ENCODE measurements around the gene ARHGEF10L. TPM values are rescaled to one million over a fixed set of nuclear protein-coding genes. Genes with fewer than 3 reads are reported as not detected.

The ARHGEF10L gene
- total RNA-seq, 1 donor from 2014 or later: 27.8 TPM

- H3K4me3 ChIP-seq (ENCODE audit: low read depth, low read length): no peak overlapping the region
- TF ChIP-seq CTCF (conservative IDR thresholded peaks at IDR 0.05; ENCODE audit: low read depth, low read length): no peak
- DNase-seq (ENCODE audit: low read depth): no peak
Measured at GRCh38 chr1:17674726-17675500, 135.4 kb downstream of the ARHGEF10L start.

DNA sequence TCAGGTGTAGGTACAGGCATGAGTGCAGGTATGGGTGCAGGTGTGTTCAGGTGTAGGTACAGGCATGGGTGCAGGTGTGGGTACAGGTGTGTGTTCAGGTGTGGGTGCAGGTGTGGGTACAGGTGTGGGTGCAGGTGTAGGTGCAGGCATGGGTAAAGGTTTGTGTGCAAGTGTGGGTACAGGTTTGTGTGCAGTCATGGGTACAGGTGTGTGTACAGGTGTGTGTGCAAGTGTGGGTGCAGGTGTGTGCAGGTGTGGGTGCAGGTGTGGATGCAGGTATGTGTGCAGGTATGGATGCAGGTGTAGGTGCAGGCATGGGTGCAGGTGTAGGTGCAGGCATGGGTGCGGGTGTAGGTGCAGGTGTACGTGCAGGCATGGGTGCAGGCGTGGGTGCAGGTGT lies 136.2 kb downstream of the ARHGEF10L start:
- DNase-seq (ENCODE audit: low read depth): no peak
- no peak overlapping the region for H3K4me3 ChIP-seq (ENCODE audit: low read depth, low read length)
- TF ChIP-seq CTCF (conservative IDR thresholded peaks at IDR 0.05; ENCODE audit: low read depth, low read length): no peak

GRCh38 chr1:17676387-17677060 lies 137.0 kb downstream of the ARHGEF10L start:
- no peak for DNase-seq (ENCODE audit: low read depth)
- TF ChIP-seq CTCF (conservative IDR thresholded peaks at IDR 0.05; ENCODE audit: low read depth, low read length): no peak
- no peak overlapping the region for H3K4me3 ChIP-seq (ENCODE audit: low read depth, low read length)

DNA sequence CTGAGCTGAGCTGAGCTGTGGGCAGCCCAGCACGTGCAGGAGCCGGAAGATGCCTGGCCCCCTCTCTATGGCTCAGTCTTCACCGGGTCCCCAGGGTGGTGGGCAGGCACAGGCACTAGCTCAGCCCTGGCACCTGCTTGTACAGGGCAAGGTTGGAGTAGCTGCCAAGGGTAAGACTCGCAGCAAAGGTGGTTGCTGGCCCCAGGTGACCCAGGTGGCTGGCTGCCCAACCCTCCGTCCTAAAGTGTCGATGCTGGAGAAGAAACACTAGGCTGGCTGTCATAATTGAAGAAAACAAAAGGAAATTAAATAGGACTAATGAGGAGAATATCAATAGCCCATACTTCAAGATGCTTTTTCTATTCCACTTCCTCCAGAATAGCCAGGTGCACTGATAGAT lies 138.5 kb downstream of the ARHGEF10L start:
- no peak for DNase-seq (ENCODE audit: low read depth)
- no peak overlapping the region for H3K4me3 ChIP-seq (ENCODE audit: low read depth, low read length)
- no peak for TF ChIP-seq CTCF (conservative IDR thresholded peaks at IDR 0.05; ENCODE audit: low read depth, low read length)

DNA sequence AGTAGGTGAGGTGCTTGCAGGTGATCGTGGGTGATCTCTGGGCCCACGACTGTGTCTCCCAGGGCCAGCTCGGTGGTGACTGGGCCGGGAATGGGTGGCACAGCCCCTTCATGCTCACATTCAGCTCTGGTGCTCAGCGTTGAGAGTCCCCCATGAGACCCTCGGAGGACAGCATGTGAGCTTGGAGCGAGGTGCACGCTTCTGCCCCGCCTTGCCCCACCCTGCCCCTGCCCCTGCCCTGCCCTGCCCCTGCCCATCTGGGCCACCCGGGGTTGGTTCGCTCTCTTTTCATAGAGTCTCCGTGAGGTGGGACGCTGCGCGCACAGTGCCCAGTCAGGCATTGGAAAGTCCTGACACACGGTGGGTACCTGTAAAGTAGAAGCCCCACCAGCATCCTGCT lies 140.4 kb downstream of the ARHGEF10L start:
- DNase-seq (ENCODE audit: low read depth): no peak
- TF ChIP-seq CTCF (conservative IDR thresholded peaks at IDR 0.05; ENCODE audit: low read depth, low read length): no peak

GRCh38 chr1:17680308-17680707 lies 140.8 kb downstream of the ARHGEF10L start:
- no peak for DNase-seq (ENCODE audit: low read depth)
- H3K4me3 ChIP-seq (ENCODE audit: low read depth, low read length): no peak overlapping the region
- no peak for TF ChIP-seq CTCF (conservative IDR thresholded peaks at IDR 0.05; ENCODE audit: low read depth, low read length)

More for the DNA sequence above, 140.4 kb downstream of the ARHGEF10L start:
- H3K4me3 ChIP-seq (ENCODE audit: low read depth, low read length): no peak overlapping the region

Data from epithelial cell of proximal tubule (primary cell).